Neural crest cell (in vitro differentiated cells): Measurements from ENCODE around the gene ZBTB14. TPM values are rescaled to one million over a fixed set of nuclear protein-coding genes. Genes with fewer than 3 reads are reported as not detected.

Experiments
- DNase-seq: peaks from one replicate; pipeline ENCODE4 v3.0.0; 2021; ENCODE audit warnings: low read depth, mixed read lengths, low spot score
- H3K27ac Mint-ChIP-seq: one replicate; pipeline ENCODE4 v1.8.0; 2021; ENCODE audit warnings: mild to moderate bottlenecking, mixed read lengths; ENCODE audit not compliant: unreplicated experiment
- H3K27me3 Mint-ChIP-seq: 2 replicates; pipeline ENCODE4 v1.8.0; 2021; ENCODE audit warnings: low read depth, mild to moderate bottlenecking, mixed read lengths
- H3K36me3 Mint-ChIP-seq: 2 replicates; pipeline ENCODE4 v1.8.0; 2021; ENCODE audit warnings: low read depth, mild to moderate bottlenecking, mixed read lengths
- H3K4me1 Mint-ChIP-seq: 2 replicates; pipeline ENCODE4 v1.8.0; 2021; ENCODE audit warnings: mixed read lengths
- H3K4me3 Mint-ChIP-seq: one replicate; pipeline ENCODE4 v1.8.0; 2021; ENCODE audit warnings: mild to moderate bottlenecking, mixed read lengths
- H3K9me3 Mint-ChIP-seq: 2 replicates; pipeline ENCODE4 v1.8.0; 2021; ENCODE audit warnings: mixed read lengths
- CTCF ChIP-seq: fragments of 200-600 bp; sonication (generic); conservative IDR thresholded peaks from 2 replicates; pipeline ENCODE4 v1.5.0; 2021; ENCODE audit warnings: antibody characterized with exemption, mild to moderate bottlenecking
- long read RNA-seq: library from polyadenylated mRNA; unstranded; transcript quantifications from one replicate; pipeline ENCODE4 v2.0.0, GENCODE V29; 2020
- total RNA-seq: library from RNA; stranded (reverse); gene quantifications from 2 replicates; pipeline ENCODE4 v1.2.1, GENCODE V29; 2021

ZBTB14 gene, protein sequence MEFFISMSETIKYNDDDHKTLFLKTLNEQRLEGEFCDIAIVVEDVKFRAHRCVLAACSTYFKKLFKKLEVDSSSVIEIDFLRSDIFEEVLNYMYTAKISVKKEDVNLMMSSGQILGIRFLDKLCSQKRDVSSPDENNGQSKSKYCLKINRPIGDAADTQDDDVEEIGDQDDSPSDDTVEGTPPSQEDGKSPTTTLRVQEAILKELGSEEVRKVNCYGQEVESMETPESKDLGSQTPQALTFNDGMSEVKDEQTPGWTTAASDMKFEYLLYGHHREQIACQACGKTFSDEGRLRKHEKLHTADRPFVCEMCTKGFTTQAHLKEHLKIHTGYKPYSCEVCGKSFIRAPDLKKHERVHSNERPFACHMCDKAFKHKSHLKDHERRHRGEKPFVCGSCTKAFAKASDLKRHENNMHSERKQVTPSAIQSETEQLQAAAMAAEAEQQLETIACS
- total RNA-seq = 21.9 and 22.4 TPM in 2 replicates
- long read RNA-seq, transcript ZBTB14-208 (4 exons, 3,350 nt) = major isoform, 5 of 10 reads
- long read RNA-seq, partial matches to known transcripts = 1 of 10 reads
- long read RNA-seq, other reads (novel, unspliced or antisense) = 1 of 10 reads

DNA sequence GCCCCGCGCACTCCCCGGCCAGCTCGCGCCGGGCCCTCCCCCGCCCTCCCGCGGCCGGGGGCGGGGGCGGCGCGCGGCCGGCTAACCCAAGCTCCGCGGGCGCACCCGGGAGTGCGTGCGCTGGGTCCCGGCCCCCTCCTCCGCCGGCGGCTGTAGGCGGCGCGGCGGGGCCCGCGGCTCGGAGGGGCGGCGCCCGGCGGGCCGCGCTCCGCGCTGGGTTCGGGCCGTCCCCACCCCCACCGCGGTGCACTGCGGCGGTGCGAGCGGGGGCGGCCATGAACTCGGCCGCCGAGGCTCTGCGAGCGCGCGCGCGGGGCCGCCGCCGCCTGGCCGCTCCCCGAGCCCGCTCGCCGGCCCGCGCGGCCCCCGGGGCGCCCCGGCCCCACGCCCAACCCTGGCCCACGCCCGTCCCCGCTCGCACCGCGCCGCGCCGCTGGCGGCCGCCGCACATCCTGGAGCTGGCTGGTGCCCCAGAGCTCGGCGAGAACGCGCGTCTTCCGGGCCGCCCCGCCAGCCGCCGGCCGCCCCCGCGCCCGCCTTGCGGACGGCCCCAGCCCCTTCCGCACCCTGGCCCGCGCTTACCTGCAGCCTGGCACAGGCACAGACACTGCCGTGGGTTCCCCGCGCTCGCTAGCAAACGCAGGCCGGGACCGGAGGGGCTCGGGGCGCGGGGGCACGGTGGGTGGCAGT lies at the start of gene ZBTB14:
TSS of gene ZBTB14 (minus strand) at position 496 of the 690 bp plus-strand sequence. CDS start 2,480 bp downstream, outside the sequence.
- H3K27ac Mint-ChIP-seq = peak within 1 kb of the TSS; percentile 97

DNA sequence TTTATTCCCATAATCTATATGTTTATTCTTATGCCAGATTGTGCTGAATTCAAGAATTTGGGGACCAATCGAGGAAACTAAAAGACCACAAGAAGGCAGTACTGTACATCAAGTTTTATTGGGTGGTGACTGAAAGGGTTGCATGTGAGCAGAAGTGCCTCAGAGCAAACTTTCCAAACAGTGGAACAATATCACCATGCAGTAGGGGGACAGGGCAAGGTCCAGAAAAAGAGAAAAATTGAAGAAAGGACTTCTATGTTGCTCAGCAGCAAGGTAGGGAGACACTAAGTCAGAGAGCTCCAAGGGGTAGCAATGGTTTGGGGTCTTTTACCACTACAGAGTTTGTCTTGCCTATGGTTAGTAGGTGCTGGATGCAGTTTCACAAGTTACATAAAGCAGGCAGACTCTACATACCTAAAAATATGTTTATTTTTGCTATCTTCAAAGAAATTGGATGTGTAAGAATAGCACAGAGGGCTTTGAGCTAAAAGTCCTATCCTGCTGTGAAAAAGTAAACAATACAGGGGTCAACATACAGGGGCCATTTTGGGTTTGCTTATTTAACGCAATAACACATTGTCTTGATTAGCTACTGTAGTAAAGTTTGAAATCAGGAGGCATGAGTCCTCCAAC lies 43.8 kb upstream of the ZBTB14 start:
- peaks cover 3% of the 10 kb centered on the region for H3K27me3 Mint-ChIP-seq
- H3K4me1 Mint-ChIP-seq = peaks cover 4% of the 10 kb centered on the region
- no peaks in the 10 kb centered on the region for H3K36me3 Mint-ChIP-seq
- no peak overlapping the region for H3K4me3 Mint-ChIP-seq
- H3K9me3 Mint-ChIP-seq = no peaks in the 10 kb centered on the region
- no peak overlapping the region for H3K27ac Mint-ChIP-seq
- TF ChIP-seq CTCF = no peak
- DNase-seq = no peak

More for the DNA sequence above, at the start of gene ZBTB14:
- H3K36me3 Mint-ChIP-seq = peaks cover 12% of the 10 kb centered on the region
- TF ChIP-seq CTCF = no peak
- DNase-seq = peak; percentile 47
- H3K9me3 Mint-ChIP-seq = no peaks in the 10 kb centered on the region
- H3K4me3 Mint-ChIP-seq = peak within 1 kb of the TSS; percentile 93
- H3K27me3 Mint-ChIP-seq = peaks cover 4% of the 10 kb centered on the region
- peaks cover 34% of the 10 kb centered on the region for H3K4me1 Mint-ChIP-seq

GRCh38 chr18:5334456-5335075 lies 39.0 kb upstream of the ZBTB14 start:
- H3K36me3 Mint-ChIP-seq = no peaks in the 10 kb centered on the region
- peak overlapping the region; percentile 41 for H3K4me3 Mint-ChIP-seq
- H3K27ac Mint-ChIP-seq = peak overlapping the region; percentile 75

DNA sequence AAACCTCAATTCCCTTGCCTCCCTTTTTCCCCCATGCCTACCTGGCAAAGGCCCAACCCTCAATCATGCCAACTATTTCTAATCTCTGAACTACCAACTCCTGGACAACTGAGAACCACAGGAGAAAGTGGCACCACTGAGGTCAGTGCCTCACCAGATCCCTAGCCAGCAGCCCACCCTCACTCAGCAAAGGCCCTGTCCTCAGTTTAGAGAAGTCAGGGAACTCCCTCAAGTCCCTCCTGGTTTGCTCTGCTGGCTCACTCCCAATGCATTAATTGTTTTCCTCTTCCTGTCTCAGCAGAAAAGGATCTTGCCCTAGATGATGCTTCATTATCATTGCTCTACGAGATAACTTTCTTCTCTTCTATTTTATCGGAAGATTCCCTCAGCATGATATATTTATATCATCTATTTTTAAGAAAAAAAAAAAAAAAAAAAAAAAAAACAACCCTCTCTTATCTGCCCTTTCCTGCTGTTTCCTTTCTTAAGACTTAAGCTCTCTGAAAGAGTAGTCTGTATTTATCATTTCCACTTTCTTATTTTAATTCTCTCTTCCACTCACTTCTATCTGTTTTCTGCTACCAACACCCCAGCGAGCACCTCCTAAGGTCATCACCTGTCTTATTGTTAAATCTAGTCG lies 22.7 kb upstream of the ZBTB14 start:
- Mint-ChIP-seq H3K4me1 (no peaks in the 10 kb centered on the region), H3K4me3 (no peak overlapping the region), H3K36me3 (no peaks in the 10 kb centered on the region), H3K27ac (peak overlapping the region; percentile 7), H3K27me3 (peaks cover 3% of the 10 kb centered on the region), H3K9me3 (peaks cover 4% of the 10 kb centered on the region)
- TF ChIP-seq CTCF = no peak
- no peak for DNase-seq

More at GRCh38 chr18:5334456-5335075, 39.0 kb upstream of the ZBTB14 start:
- Mint-ChIP-seq H3K27me3 (peaks cover 3% of the 10 kb centered on the region), H3K9me3 (peaks cover 2% of the 10 kb centered on the region), H3K4me1 (peaks cover 5% of the 10 kb centered on the region)
- DNase-seq = no peak
- no peak for TF ChIP-seq CTCF
